Measurements from ENCODE around the gene GALP. TPM values are rescaled to one million over a fixed set of nuclear protein-coding genes. Genes with fewer than 3 reads are reported as not detected.

GALP gene
- total RNA-seq, 3 donors from 2014 or later (not counting 1 experiment from before 2014, with no cell fraction given) = not detected

DNA sequence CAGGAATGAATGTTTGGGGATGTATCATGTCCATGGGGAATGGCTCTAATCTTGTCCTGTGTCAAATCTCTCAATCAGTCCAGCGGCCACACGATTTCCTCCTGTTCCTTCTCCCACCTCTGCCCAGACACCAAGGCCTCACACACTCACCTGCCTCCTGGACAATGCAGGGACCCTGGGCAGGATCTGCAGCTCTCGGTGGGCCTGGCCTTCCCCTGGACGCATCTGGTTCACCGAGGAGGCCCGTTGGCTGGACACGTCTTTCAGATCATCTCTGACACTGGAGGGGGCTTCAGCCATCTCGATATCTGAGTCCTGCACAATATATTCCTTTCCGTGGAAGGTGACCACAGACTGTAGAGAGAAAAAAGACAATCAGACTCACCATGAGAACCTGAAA lies 47.7 kb downstream of the GALP start:
- H3K9me3 ChIP-seq (ENCODE audit: control insufficient read depth, insufficient read depth, low read length) = no peaks in the 10 kb centered on the region
- no peaks in the 10 kb centered on the region for H3K4me1 ChIP-seq (ENCODE audit: control insufficient read depth, insufficient read depth, low read length)
- H3K27ac ChIP-seq (ENCODE audit: low read length) = no peak overlapping the region
- no peak overlapping the region for H3K27ac Mint-ChIP-seq
- no peak overlapping the region for H3K4me3 Mint-ChIP-seq
- peaks cover 0 to 2% of the 10 kb centered on the region in 2 donors for H3K27me3 Mint-ChIP-seq (ENCODE audit: low read depth in 2 of 2)
- no peaks in the 10 kb centered on the region for H3K4me1 Mint-ChIP-seq
- intact Hi-C loops (cut with micrococcal nuclease) = loop anchor here (1.0 kb wide), 1 partner anchor 17 kb away; no protein-coding TSS in a partner anchor
- ATAC-seq (no peak), DNase-seq (no peak)
- TF ChIP-seq, protein P1, sequence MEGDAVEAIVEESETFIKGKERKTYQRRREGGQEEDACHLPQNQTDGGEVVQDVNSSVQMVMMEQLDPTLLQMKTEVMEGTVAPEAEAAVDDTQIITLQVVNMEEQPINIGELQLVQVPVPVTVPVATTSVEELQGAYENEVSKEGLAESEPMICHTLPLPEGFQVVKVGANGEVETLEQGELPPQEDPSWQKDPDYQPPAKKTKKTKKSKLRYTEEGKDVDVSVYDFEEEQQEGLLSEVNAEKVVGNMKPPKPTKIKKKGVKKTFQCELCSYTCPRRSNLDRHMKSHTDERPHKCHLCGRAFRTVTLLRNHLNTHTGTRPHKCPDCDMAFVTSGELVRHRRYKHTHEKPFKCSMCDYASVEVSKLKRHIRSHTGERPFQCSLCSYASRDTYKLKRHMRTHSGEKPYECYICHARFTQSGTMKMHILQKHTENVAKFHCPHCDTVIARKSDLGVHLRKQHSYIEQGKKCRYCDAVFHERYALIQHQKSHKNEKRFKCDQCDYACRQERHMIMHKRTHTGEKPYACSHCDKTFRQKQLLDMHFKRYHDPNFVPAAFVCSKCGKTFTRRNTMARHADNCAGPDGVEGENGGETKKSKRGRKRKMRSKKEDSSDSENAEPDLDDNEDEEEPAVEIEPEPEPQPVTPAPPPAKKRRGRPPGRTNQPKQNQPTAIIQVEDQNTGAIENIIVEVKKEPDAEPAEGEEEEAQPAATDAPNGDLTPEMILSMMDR (IDR thresholded peaks at IDR 0.05) = no peak
- WGBS (ENCODE audit: insufficient coverage) = 96% methylated on average over 9 of the region's 9 CpGs
- no peaks in the 10 kb centered on the region for H3K36me3 ChIP-seq (ENCODE audit: control insufficient read depth, insufficient read depth, low read length)
- H3K9me3 Mint-ChIP-seq = no peaks in the 10 kb centered on the region
- H3K36me3 Mint-ChIP-seq = no peaks in the 10 kb centered on the region
- no peak overlapping the region for H3K4me3 ChIP-seq (ENCODE audit: low read length)
- H3K27me3 ChIP-seq (ENCODE audit: control insufficient read depth, insufficient read depth, low read length) = no peaks in the 10 kb centered on the region

Other genes with a start within 250 kb of the GALP start
- gene NLRP13, start 243.7 kb upstream of the GALP start, total RNA-seq = not detected
- not detected for gene NLRP8, start 228.2 kb upstream of the GALP start, total RNA-seq
- not detected for gene NLRP5, start 189.2 kb upstream of the GALP start, total RNA-seq
- gene ZNF787, start 54.7 kb upstream of the GALP start, total RNA-seq = 10 to 100 TPM; 23.9 to 42.0 (median 36.9) TPM
- 10 to 100 TPM; 14.5 to 21.9 (median 16.7) TPM for gene ZNF444, start 34.7 kb upstream of the GALP start, total RNA-seq
- not detected for gene ZSCAN5B, start 21.8 kb downstream of the GALP start, total RNA-seq
- gene ZSCAN5C, start 26.3 kb downstream of the GALP start, total RNA-seq = not detected
- gene EDDM13, start 96.7 kb downstream of the GALP start, total RNA-seq = 1 to 10 TPM; 1.5 to 3.1 (median 2.6) TPM
- 10 to 100 TPM in 1 of 3 donors, 1 to 10 TPM in 2; 6.7 to 10.2 (median 7.9) TPM for gene ZSCAN5A, start 138.8 kb downstream of the GALP start, total RNA-seq
- gene ZNF582, start 217.5 kb downstream of the GALP start, total RNA-seq = 1 to 10 TPM; 1.3 to 3.3 (median 2.8) TPM
- gene ZNF583, start 228.3 kb downstream of the GALP start, total RNA-seq = 1 to 10 TPM; 2.7 to 5.1 (median 3.3) TPM

All from natural killer cell (primary cell).